Neuronal stem cell (in vitro differentiated cells): ENCODE data around the gene IRAK1.
A peak's percentile ranks its signal among the peaks of the same experiment; 100 is the strongest.

ENCODE experiments used
- DNase-seq: peaks from one replicate; pipeline ENCODE4 v3.0.0-alpha.2; 2013; ENCODE audit warnings: low spot score
- H2AFZ ChIP-seq: one replicate; pipeline ENCODE4 v1.6.1; 2013; ENCODE audit warnings: mild to moderate bottlenecking, low read length, inconsistent platforms
- H2AK5ac ChIP-seq: 2 replicates; pipeline ENCODE4 v1.6.1; 2013; ENCODE audit warnings: low read depth, mild to moderate bottlenecking, inconsistent platforms, low read length, moderate library complexity, mixed read lengths
- H2BK120ac ChIP-seq: 2 replicates; pipeline ENCODE4 v1.6.1; 2013; ENCODE audit warnings: low read depth, mild to moderate bottlenecking, inconsistent platforms, low read length, moderate library complexity, mixed read lengths
- H2BK12ac ChIP-seq: one replicate; pipeline ENCODE4 v1.6.1; 2013; ENCODE audit warnings: low read length, inconsistent platforms
- H2BK15ac ChIP-seq: 2 replicates; pipeline ENCODE4 v1.6.1; 2013; ENCODE audit warnings: mild to moderate bottlenecking, low read length, inconsistent platforms, mixed read lengths
- H2BK5ac ChIP-seq: one replicate; pipeline ENCODE4 v1.6.1; 2013; ENCODE audit warnings: inconsistent platforms, mild to moderate bottlenecking, low read length, moderate library complexity
- H3K14ac ChIP-seq: one replicate; pipeline ENCODE4 v1.6.1; 2013; ENCODE audit warnings: low read length, inconsistent platforms
- H3K18ac ChIP-seq: 2 replicates; pipeline ENCODE4 v1.6.1; 2013; ENCODE audit warnings: low read length, inconsistent platforms
- H3K23ac ChIP-seq: 2 replicates; pipeline ENCODE4 v1.6.1; 2013; ENCODE audit warnings: low read depth, mild to moderate bottlenecking, mixed read lengths, low read length, inconsistent platforms; ENCODE audit not compliant: poor library complexity
- H3K27ac ChIP-seq: replicated peaks from 3 replicates; pipeline ENCODE4 v1.5.1; 2013; ENCODE audit warnings: low read length, inconsistent platforms
- H3K27me3 ChIP-seq, 3 experiments: 2 replicates each; pipeline ENCODE4 v1.6.1; 2013; ENCODE audit warnings: low read length in 3 of 3, mild to moderate bottlenecking in 2 of 3, inconsistent platforms in 1 of 3, low read depth in 1 of 3, mixed read lengths in 1 of 3, moderate library complexity in 1 of 3; ENCODE audit not compliant: control insufficient read depth in 3 of 3, insufficient read depth in 3 of 3
- H3K36me3 ChIP-seq, 2 donors: replicated peaks in 1 of 2; 2 replicates each; pipeline ENCODE4 v1.6.1; 2013; ENCODE audit warnings: low read length in 2 of 2; ENCODE audit not compliant: control insufficient read depth in 2 of 2, insufficient read depth in 2 of 2
- H3K4ac ChIP-seq: 2 replicates; pipeline ENCODE4 v1.6.1; 2013; ENCODE audit warnings: inconsistent platforms, mild to moderate bottlenecking, low read length, moderate library complexity
- H3K4me1 ChIP-seq, 2 donors: 1 replicate in 1 of 2; 2 replicates in 1 of 2; pipeline ENCODE4 v1.6.1; 2013; ENCODE audit warnings: low read length in 2 of 2, low read depth in 1 of 2; ENCODE audit not compliant: control insufficient read depth in 2 of 2, insufficient read depth in 1 of 2
- H3K4me2 ChIP-seq: one replicate; pipeline ENCODE4 v1.6.1; 2013; ENCODE audit warnings: mild to moderate bottlenecking, low read length, inconsistent platforms; ENCODE audit not compliant: insufficient read depth, poor library complexity, severe bottlenecking
- H3K4me3 ChIP-seq, 2 donors: 2 replicates each; pipeline ENCODE4 v1.5.1; 2013; ENCODE audit warnings: low read length in 2 of 2, mild to moderate bottlenecking in 2 of 2, inconsistent platforms in 1 of 2, moderate library complexity in 1 of 2
- H3K79me1 ChIP-seq: one replicate; pipeline ENCODE4 v1.6.1; 2013; ENCODE audit warnings: low read depth, mild to moderate bottlenecking, inconsistent platforms, low read length, moderate library complexity
- H3K9ac ChIP-seq: one replicate; pipeline ENCODE4 v1.6.1; 2013; ENCODE audit warnings: mild to moderate bottlenecking, low read depth, low read length, inconsistent platforms; ENCODE audit not compliant: poor library complexity
- H3K9me3 ChIP-seq, 2 donors: replicated peaks in 1 of 2; 2 replicates each; pipeline versions ENCODE3 to v1.6.1; 2013; ENCODE audit warnings: low read length in 2 of 2, mild to moderate bottlenecking in 2 of 2, inconsistent platforms in 1 of 2, low read depth in 1 of 2, mixed read lengths in 1 of 2, moderate library complexity in 1 of 2; ENCODE audit not compliant: control insufficient read depth in 2 of 2, insufficient read depth in 1 of 2
- H4K8ac ChIP-seq: one replicate; pipeline ENCODE4 v1.6.1; 2013; ENCODE audit warnings: low read depth, mild to moderate bottlenecking, inconsistent platforms, low read length, moderate library complexity
- H4K91ac ChIP-seq: one replicate; pipeline ENCODE4 v1.6.1; 2013; ENCODE audit warnings: low read length, low read depth, mild to moderate bottlenecking, inconsistent platforms; ENCODE audit not compliant: poor library complexity
- WGBS, 2 donors: extraction: QIAGEN DNeasy Blood & Tissue Kit; methylation state at CpG; one replicate each; pipeline ENCODE4 v1.1.7; 2013; ENCODE audit warnings: missing lambda C conversion rate in 2 of 2, mixed read lengths in 1 of 2; ENCODE audit not compliant: insufficient read length in 2 of 2, insufficient replicate concordance in 1 of 2; ENCODE audit errors: extremely low coverage in 2 of 2; 5-methylcytosine and 5-hydroxymethylcytosine counted together

The IRAK1 gene

GRCh38 chrX:153968754-153969124 is 51.0 kb downstream of the IRAK1 start:
- H3K27ac ChIP-seq: no peak overlapping the region
- peaks cover 4 to 56% of the 10 kb centered on the region in 2 donors for H3K36me3 ChIP-seq
- no peak overlapping the region for H2AFZ ChIP-seq
- H3K4me3 ChIP-seq: peak overlapping the region; percentile 66 to 80
- no peak overlapping the region for H4K91ac ChIP-seq
- peak overlapping the region; percentile 69 for H3K4me2 ChIP-seq
- H3K9me3 ChIP-seq: no peaks in the 10 kb centered on the region
- H3K18ac ChIP-seq: no peak overlapping the region
- H3K4me1 ChIP-seq: peaks cover 16 to 28% of the 10 kb centered on the region in 2 donors
- no CpG with 5 or more reads among the region's 12 CpGs for WGBS, 2 donors
- H3K4ac ChIP-seq: no peak overlapping the region
- H2BK15ac ChIP-seq: no peak overlapping the region
- peaks cover 0 to 9% (median 0%) of the 10 kb centered on the region in 3 experiments for H3K27me3 ChIP-seq
- H3K9ac ChIP-seq: no peak overlapping the region
- no peak overlapping the region for H2BK12ac ChIP-seq
- no peak overlapping the region for H2BK120ac ChIP-seq
- DNase-seq: no peak
- H3K14ac ChIP-seq: no peak overlapping the region
- no peak overlapping the region for H2AK5ac ChIP-seq
- H4K8ac ChIP-seq: no peak overlapping the region
- peaks cover 3% of the 10 kb centered on the region for H3K79me1 ChIP-seq
- no peak overlapping the region for H2BK5ac ChIP-seq
- H3K23ac ChIP-seq: no peak overlapping the region

GRCh38 chrX:153968255-153968654 is 51.4 kb downstream of the IRAK1 start:
- H4K8ac ChIP-seq: no peak overlapping the region
- H3K4me1 ChIP-seq: peaks cover 16 to 24% of the 10 kb centered on the region in 2 donors
- H2BK5ac ChIP-seq: no peak overlapping the region
- no peak overlapping the region for H3K27ac ChIP-seq
- no peaks in the 10 kb centered on the region for H3K9me3 ChIP-seq
- peaks cover 3% of the 10 kb centered on the region for H3K79me1 ChIP-seq
- H4K91ac ChIP-seq: no peak overlapping the region
- peak overlapping the region; percentile 37 for H3K4me2 ChIP-seq
- no peak overlapping the region for H2BK12ac ChIP-seq
- H3K27me3 ChIP-seq: peaks cover 0 to 6% (median 0%) of the 10 kb centered on the region in 3 experiments
- no peak overlapping the region for H3K4ac ChIP-seq
- no peak overlapping the region for H3K9ac ChIP-seq
- no peak overlapping the region for H3K23ac ChIP-seq
- DNase-seq: no peak
- no peak overlapping the region for H2AFZ ChIP-seq
- H2BK120ac ChIP-seq: no peak overlapping the region
- H3K14ac ChIP-seq: no peak overlapping the region
- no peak overlapping the region for H3K18ac ChIP-seq
- H3K36me3 ChIP-seq: peaks cover 4 to 61% of the 10 kb centered on the region in 2 donors
- no peak overlapping the region for H2BK15ac ChIP-seq
- no CpG with 5 or more reads among the region's 9 CpGs for WGBS, 2 donors
- no peak overlapping the region for H2AK5ac ChIP-seq
- peak overlapping the region in 1 of 2 donors; percentile 34 for H3K4me3 ChIP-seq

GRCh38 chrX:153967536-153968224 is 52.0 kb downstream of the IRAK1 start:
- Histone ChIP-seq H2BK12ac (no peak overlapping the region), H3K4me2 (peak overlapping the region; percentile 37), H3K36me3 (peaks cover 7 to 66% of the 10 kb centered on the region in 2 donors), H2BK15ac (no peak overlapping the region), H2AK5ac (no peak overlapping the region), H2BK120ac (no peak overlapping the region), H3K4ac (no peak overlapping the region), H3K14ac (no peak overlapping the region), H3K9ac (peak overlapping the region; percentile 63), H3K23ac (no peak overlapping the region), H3K79me1 (peaks cover 6% of the 10 kb centered on the region), H4K8ac (no peak overlapping the region), H3K9me3 (no peaks in the 10 kb centered on the region), H4K91ac (no peak overlapping the region), H3K4me1 (peaks cover 16 to 20% of the 10 kb centered on the region in 2 donors), H3K4me3 (no peak overlapping the region), H3K27me3 (peaks cover 0 to 5% (median 0%) of the 10 kb centered on the region in 3 experiments), H2BK5ac (no peak overlapping the region), H3K18ac (no peak overlapping the region), H2AFZ (no peak overlapping the region), H3K27ac (no peak overlapping the region)
- DNase-seq: no peak
- WGBS, 2 donors: no CpG with 5 or more reads among the region's 16 CpGs

- no peak overlapping the region for H3K14ac ChIP-seq
- no peak overlapping the region for H3K27ac ChIP-seq
- WGBS, 2 donors: no CpG with 5 or more reads among the region's 14 CpGs
- no peak for DNase-seq
- H2BK120ac ChIP-seq: no peak overlapping the region
- peaks cover 16 to 20% of the 10 kb centered on the region in 2 donors for H3K4me1 ChIP-seq
- no peak overlapping the region for H3K4me3 ChIP-seq
- H2BK5ac ChIP-seq: no peak overlapping the region
- no peak overlapping the region for H2AFZ ChIP-seq
- no peak overlapping the region for H3K23ac ChIP-seq
- no peak overlapping the region for H3K18ac ChIP-seq
- no peak overlapping the region for H2BK12ac ChIP-seq
- H3K4me2 ChIP-seq: no peak overlapping the region
- no peak overlapping the region for H2BK15ac ChIP-seq
- peaks cover 0 to 5% (median 0%) of the 10 kb centered on the region in 3 experiments for H3K27me3 ChIP-seq
- H3K9ac ChIP-seq: peak overlapping the region; percentile 63
- no peak overlapping the region for H2AK5ac ChIP-seq
- H3K36me3 ChIP-seq: peaks cover 14 to 73% of the 10 kb centered on the region in 2 donors
- H4K91ac ChIP-seq: no peak overlapping the region
- H3K79me1 ChIP-seq: peaks cover 9% of the 10 kb centered on the region
- H3K9me3 ChIP-seq: no peaks in the 10 kb centered on the region
- no peak overlapping the region for H4K8ac ChIP-seq
- H3K4ac ChIP-seq: no peak overlapping the region
Measured at GRCh38 chrX:153966841-153967535, 52.7 kb downstream of the IRAK1 start.
